Inflammatory macrophage treated with lipopolysaccharide for 1 hour (primary cell): ENCODE data around the gene ZNF518B.
"Not testable (repeated sequence)": the region's sequence is repeated elsewhere in the genome, so short reads cannot be mapped to it uniquely, and the experiment has no call there.

ENCODE experiments used
- DNase-seq, 2 donors: peaks; one replicate each; pipeline ENCODE4 v3.0.0-alpha.2; 2020 to 2022

Gene ZNF518B

GRCh38 chr4:10456595-10457254 lies 501 bp downstream of the ZNF518B start:
- DNase-seq, result peak; percentile 37 to 54

GRCh38 chr4:10456260-10456594 lies 999 bp downstream of the ZNF518B start:
- no peak for DNase-seq

GRCh38 chr4:10455133-10455532 lies 2.1 kb downstream of the ZNF518B start:
- DNase-seq, result no peak

- DNase-seq, result peak in 1 of 2 donors; percentile 3
These were observed 2.5 kb downstream of the ZNF518B start for GRCh38 chr4:10454726-10455125.

GRCh38 chr4:10454121-10454520 lies 3.1 kb downstream of the ZNF518B start:
- no peak for DNase-seq

GRCh38 chr4:10448991-10449390 lies 8.2 kb downstream of the ZNF518B start:
- no peak for DNase-seq

GRCh38 chr4:10442976-10443375 lies 14.2 kb downstream of the ZNF518B start:
- no peak for DNase-seq

GRCh38 chr4:10441512-10441911 lies 15.7 kb downstream of the ZNF518B start:
- DNase-seq, result no peak

GRCh38 chr4:10438924-10439323 lies 18.3 kb downstream of the ZNF518B start:
- no peak for DNase-seq

- no peak for DNase-seq
These were observed 19.5 kb downstream of the ZNF518B start for GRCh38 chr4:10437735-10438134.

- not testable (repeated sequence) for DNase-seq
These were observed 29.5 kb downstream of the ZNF518B start for GRCh38 chr4:10427680-10428079.

- no peak for DNase-seq
These were observed 35.7 kb downstream of the ZNF518B start for GRCh38 chr4:10421344-10422055.

- DNase-seq, result no peak
These were observed 39.5 kb downstream of the ZNF518B start for GRCh38 chr4:10417740-10418139.

GRCh38 chr4:10416441-10416840 lies 40.8 kb downstream of the ZNF518B start:
- no peak for DNase-seq

GRCh38 chr4:10413177-10413576 lies 44.0 kb downstream of the ZNF518B start:
- DNase-seq, result no peak

GRCh38 chr4:10405672-10406071 lies 51.6 kb downstream of the ZNF518B start:
- no peak for DNase-seq

GRCh38 chr4:10403633-10404445 lies 53.4 kb downstream of the ZNF518B start:
- DNase-seq, result peak; percentile 5 to 45

- no peak for DNase-seq
These were observed 61.1 kb downstream of the ZNF518B start for GRCh38 chr4:10395971-10396580.
